ENCODE results near the gene PTPRG. TPM values are rescaled to one million over a fixed set of nuclear protein-coding genes. Genes with fewer than 3 reads are reported as not detected.

Gene PTPRG
- total and polyA plus RNA-seq, 2 experiments from 2014 or later, result 15.2 to 45.7 TPM

DNA sequence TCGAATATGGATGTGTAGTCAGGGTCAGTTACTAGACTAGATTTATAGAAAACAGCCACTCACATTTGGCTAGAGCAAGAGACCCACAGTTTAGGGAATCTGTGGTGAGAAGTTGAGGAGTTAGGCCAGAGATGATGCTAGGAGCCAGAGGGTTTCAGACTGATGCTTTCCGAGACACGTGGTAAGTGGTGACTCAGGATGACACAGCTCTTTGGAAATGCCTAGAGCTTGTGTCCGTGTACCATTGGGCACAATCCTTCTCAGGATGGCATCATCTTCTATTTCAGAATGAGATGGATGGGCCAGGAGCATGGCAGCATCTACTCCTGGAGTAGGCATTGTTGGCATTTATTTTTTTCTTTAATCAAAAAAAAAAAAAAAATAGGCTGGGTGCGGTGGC lies 28.5 kb downstream of the PTPRG start:
- Histone ChIP-seq H3K9me3 (ENCODE audit: low read depth) (no peaks in the 10 kb centered on the region), H3K27me3 (no peaks in the 10 kb centered on the region), H3K36me3 (no peaks in the 10 kb centered on the region), H3K4me1 (ENCODE audit: low read depth) (peaks cover 7% of the 10 kb centered on the region), H3K27ac (no peak overlapping the region), H3K4me3 (no peak overlapping the region)
- DNase-seq (ENCODE audit: low read depth in 1 of 2, low spot score in 1 of 2), result peak in 1 of 2 donors; percentile 45
- TF ChIP-seq, protein P1, sequence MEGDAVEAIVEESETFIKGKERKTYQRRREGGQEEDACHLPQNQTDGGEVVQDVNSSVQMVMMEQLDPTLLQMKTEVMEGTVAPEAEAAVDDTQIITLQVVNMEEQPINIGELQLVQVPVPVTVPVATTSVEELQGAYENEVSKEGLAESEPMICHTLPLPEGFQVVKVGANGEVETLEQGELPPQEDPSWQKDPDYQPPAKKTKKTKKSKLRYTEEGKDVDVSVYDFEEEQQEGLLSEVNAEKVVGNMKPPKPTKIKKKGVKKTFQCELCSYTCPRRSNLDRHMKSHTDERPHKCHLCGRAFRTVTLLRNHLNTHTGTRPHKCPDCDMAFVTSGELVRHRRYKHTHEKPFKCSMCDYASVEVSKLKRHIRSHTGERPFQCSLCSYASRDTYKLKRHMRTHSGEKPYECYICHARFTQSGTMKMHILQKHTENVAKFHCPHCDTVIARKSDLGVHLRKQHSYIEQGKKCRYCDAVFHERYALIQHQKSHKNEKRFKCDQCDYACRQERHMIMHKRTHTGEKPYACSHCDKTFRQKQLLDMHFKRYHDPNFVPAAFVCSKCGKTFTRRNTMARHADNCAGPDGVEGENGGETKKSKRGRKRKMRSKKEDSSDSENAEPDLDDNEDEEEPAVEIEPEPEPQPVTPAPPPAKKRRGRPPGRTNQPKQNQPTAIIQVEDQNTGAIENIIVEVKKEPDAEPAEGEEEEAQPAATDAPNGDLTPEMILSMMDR (IDR thresholded peaks at IDR 0.05; ENCODE audit: low read depth, low read length), result no peak

DNA sequence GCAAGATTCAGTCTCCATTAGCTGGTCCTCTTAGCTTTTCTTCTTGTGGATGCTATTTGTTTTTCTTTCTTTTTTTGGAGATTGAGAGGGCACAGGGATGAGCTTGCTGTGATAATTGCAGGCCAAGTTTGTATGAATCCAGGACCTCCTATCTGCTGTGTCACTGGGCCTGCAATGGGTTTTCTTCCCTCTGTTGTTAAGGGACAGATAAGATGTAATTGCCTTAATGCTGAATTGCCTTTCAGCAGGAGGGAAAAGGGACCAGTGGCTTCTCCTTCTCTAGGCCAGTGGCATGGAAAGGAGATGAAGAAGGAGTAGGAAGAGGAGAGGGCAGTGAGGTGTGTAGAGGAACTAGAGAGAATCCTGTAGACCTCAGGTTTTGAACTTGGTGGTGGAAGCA lies 29.9 kb downstream of the PTPRG start:
- Histone ChIP-seq H3K27ac (no peak overlapping the region), H3K27me3 (no peaks in the 10 kb centered on the region), H3K9me3 (ENCODE audit: low read depth) (no peaks in the 10 kb centered on the region), H3K4me3 (no peak overlapping the region), H3K36me3 (no peaks in the 10 kb centered on the region), H3K4me1 (ENCODE audit: low read depth) (peaks cover 7% of the 10 kb centered on the region)
- TF ChIP-seq, protein P1 (IDR thresholded peaks at IDR 0.05; ENCODE audit: low read depth, low read length), result no peak
- no peak for DNase-seq (ENCODE audit: low read depth in 1 of 2, low spot score in 1 of 2)

DNA sequence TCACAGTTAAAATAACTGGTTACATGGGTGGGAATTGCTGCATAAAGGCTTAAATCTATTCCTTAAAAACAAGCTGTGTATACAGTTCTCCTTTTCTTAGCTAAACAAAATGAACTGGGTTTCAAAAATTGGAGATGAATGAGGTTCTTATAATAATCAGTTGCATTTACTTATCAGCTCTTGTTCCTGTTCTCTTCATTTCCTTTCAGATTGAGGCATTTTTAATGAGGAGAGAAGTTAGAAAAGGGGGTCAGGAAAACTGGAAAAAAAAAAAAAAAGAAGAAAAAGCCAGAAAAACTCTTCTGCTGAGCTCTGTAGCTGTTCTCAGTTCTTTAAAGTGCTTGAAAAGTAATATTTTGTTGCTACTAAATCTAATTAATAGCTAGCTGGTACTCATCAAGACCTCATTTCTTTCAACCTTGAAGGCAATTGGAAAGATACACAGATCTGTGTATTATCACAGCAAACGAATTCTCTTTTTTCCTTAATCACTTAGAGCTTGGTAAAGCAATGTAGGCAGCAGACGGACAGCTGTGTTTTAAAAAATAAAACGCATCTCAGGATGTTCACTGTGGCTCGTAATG lies 32.2 kb downstream of the PTPRG start:
- peaks cover 7% of the 10 kb centered on the region for H3K4me1 ChIP-seq (ENCODE audit: low read depth)
- DNase-seq (ENCODE audit: low read depth in 1 of 2, low spot score in 1 of 2), result no peak
- H3K27me3 ChIP-seq, result no peaks in the 10 kb centered on the region
- no peaks in the 10 kb centered on the region for H3K9me3 ChIP-seq (ENCODE audit: low read depth)
- TF ChIP-seq, protein P1 (IDR thresholded peaks at IDR 0.05; ENCODE audit: low read depth, low read length), result no peak
- no peaks in the 10 kb centered on the region for H3K36me3 ChIP-seq
- H3K27ac ChIP-seq, result no peak overlapping the region
- H3K4me3 ChIP-seq, result no peak overlapping the region

DNA sequence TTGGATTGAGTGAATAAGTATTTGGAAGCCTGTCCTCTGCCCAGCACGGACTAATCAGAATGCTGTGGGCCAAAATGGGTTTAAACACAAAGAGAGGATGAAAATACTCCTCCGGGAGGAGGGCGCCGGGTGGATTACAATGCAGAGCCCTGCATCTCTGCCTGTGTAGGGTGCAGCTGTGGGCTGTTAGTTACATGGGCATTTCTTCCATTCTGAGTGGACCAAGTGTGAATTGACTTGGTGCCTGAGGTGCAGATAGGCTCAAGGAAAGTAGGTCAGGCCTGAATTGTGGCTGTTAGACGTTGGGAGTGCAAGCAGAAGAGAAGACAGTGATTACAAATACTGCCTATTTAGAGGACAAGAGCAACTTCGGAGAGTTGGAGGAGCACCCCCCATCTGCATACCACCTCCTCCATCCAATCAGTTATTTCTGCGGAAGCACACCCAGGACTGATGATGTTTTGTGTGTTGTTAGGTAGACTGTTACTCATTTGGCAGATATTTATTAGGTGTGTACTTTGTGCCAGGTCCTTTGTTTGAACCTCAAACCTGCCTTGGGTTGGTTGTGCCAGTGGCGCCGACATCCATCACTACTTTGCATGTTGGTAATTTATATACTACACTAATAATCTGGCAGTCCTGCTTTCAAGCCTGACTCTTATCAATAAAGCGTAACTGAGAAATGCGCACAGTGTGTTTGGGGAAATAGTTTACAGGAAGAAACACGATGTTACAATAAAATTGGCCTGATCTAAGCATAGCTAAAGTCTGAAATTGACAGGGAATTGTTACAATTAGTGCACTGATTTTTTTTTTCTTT lies 33.0 kb downstream of the PTPRG start:
- Histone ChIP-seq H3K27ac (peak overlapping the region; percentile 6), H3K4me1 (ENCODE audit: low read depth) (peaks cover 7% of the 10 kb centered on the region), H3K27me3 (no peaks in the 10 kb centered on the region), H3K36me3 (no peaks in the 10 kb centered on the region), H3K9me3 (ENCODE audit: low read depth) (no peaks in the 10 kb centered on the region), H3K4me3 (no peak overlapping the region)
- DNase-seq (ENCODE audit: low read depth in 1 of 2, low spot score in 1 of 2), result no peak
- TF ChIP-seq, protein P1 (IDR thresholded peaks at IDR 0.05; ENCODE audit: low read depth, low read length), result no peak

DNA sequence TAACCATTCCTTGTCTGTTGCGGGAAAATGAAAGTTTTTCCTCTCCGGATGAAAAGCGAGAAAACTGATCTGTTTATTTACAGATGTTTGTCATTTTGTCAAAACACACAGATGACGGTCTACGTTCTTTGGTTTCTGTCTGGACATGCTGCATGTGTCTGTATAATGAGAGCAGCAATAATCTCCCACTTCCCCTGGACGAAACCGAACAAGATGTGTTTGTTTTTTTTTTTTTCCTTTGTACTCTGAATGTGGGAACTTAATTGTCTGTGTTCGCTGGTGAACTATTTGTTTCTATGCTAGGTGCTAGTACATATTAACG lies 33.6 kb downstream of the PTPRG start:
- Histone ChIP-seq H3K9me3 (ENCODE audit: low read depth) (no peaks in the 10 kb centered on the region), H3K4me3 (no peak overlapping the region), H3K4me1 (ENCODE audit: low read depth) (peaks cover 7% of the 10 kb centered on the region), H3K27me3 (no peaks in the 10 kb centered on the region), H3K27ac (no peak overlapping the region), H3K36me3 (no peaks in the 10 kb centered on the region)
- no peak for DNase-seq (ENCODE audit: low read depth in 1 of 2, low spot score in 1 of 2)
- TF ChIP-seq, protein P1 (IDR thresholded peaks at IDR 0.05; ENCODE audit: low read depth, low read length), result no peak
